Suppressor macrophage (primary cell): ENCODE results near the gene WRAP73.
A peak's percentile ranks its signal among the peaks of the same experiment; 100 is the strongest.

Source experiments
- DNase-seq, 4 experiments: peaks; one replicate each; pipeline ENCODE4 v3.0.0-alpha.2; 2020 to 2022
- total RNA-seq, 17 experiments: gene quantifications; one replicate each; lab custom pipeline; 2026; ENCODE audit warnings: mixed read lengths in 6 of 17, inconsistent platforms in 3 of 17; lab: John Stamatoyannopoulos, UW

The WRAP73 gene, protein sequence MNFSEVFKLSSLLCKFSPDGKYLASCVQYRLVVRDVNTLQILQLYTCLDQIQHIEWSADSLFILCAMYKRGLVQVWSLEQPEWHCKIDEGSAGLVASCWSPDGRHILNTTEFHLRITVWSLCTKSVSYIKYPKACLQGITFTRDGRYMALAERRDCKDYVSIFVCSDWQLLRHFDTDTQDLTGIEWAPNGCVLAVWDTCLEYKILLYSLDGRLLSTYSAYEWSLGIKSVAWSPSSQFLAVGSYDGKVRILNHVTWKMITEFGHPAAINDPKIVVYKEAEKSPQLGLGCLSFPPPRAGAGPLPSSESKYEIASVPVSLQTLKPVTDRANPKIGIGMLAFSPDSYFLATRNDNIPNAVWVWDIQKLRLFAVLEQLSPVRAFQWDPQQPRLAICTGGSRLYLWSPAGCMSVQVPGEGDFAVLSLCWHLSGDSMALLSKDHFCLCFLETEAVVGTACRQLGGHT
- total RNA-seq = 7.8 to 22.4 (median 14.0) reads per million in 17 experiments

DNA sequence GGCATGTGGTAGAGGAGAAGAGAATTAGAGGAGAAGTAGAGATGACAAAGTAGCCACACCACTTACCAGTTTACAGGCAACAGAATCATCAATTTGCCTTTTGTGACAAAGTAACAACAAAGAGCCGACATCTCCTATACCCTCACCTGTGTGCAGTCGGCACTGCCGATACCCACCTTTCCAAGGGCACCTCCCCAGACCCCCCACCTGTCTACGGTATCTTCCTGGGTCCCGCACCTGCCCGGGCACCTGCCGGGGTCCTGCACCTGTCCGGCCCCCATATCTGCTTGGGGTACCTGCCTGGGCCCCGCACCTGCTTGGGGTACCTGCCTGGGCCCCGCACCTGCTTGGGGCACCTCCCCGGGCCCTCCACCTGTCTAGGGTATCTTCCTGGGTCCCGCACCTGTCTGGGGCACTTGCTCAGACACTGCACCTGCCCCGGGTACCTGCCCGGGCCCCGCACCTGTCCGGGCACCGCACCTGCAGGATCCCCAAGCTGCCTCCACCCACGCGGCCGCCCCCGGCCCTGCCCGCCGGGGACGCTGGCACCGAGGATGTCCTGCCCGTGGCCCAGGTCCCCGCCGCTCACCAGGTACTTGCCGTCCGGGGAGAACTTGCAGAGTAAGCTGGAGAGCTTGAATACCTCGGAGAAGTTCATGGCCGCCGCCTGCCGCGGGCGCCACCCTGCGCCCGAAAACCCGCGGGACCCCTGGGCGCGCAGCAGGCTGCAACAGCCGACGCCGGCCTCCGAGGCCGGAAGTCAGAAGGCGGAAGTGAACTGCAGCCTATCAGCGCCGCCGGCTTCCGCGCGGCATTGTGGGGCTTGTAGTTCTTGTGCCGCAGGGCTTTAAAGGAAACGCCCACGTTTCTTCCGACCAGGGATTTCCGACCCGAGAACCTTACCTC lies at the start of gene WRAP73:
Gene WRAP73 (minus strand): TSS at position 762 of the 906 bp plus-strand sequence. CDS start 104 bp downstream, at position 658.
- DNase-seq = peak; percentile 95 to 97 (median 97)

DNA sequence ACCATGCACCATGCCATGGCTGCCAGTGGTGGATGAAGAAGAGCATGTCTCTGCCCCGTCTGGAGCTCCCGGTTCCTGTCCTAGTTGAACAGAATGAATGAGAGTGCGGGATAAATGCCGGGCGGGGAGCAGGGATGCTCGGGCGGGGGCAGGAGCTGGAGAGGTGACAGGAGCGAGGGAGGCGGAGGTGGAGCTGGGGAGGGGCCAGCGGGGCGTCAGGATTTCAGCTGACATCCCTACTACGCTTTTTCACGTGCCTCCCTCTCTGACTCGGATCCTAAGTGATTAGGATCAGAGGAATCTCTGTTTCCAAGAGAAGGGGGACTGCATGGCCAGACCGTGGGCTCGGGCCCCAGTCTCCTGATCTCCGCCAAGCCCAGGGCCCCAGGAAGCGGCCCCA lies 49.7 kb upstream of the WRAP73 start:
- no peak for DNase-seq

DNA sequence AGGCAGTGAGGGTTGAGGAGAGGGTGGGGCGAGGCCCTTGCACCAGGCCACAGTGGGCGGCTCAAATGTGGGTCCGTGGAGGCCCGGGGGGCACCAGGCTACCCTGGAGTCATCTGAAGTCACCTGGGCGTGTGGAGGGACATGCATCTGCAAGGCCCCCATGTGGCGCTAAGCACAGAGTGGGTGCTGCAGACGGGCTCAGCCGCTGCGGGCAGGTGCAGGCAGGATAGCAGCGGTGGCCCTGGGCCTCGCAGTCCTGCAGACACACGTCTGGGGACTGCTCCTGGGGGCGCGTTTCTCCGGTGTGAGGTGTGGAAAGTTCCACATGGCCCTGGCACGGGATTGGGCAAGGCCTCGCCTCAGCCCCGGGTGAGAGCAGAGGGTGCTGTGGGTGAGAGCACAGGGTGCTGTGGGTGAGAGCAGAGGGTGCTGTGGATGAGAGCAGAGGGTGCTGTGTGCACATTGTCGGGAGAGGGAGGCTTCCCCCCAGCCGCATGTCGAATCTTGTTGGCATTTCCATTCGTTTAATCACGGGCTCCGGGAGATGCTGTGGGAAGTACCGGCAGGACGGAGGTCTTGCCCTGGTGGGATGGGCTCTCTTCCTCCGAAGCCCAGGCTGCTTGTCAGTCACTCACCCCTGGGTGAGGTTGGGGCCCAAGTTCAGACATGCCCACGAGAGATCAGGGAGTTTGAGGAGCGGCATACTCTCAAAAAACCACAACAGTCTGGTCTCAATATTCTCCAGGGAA lies 48.9 kb upstream of the WRAP73 start:
- no peak for DNase-seq

DNA sequence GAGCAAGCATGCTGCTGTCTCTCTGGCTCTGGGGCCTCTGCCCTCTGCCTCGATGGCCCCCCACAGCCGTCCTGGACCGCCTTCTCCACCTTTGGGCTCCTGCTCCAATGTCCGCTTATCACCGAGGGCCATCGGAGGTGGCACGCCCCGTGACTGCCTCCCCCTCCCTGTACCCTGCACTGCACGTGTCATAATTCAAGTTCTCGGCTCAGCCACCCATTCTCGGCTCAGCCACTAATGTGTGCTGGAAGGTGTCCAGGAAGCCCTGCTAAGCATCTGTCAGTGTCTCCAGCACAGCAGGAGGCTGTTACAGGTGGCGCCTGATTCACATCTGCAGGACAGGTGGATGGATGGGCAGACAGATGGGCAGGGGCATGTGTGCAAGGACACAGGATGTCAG lies 47.9 kb upstream of the WRAP73 start:
- no peak for DNase-seq

DNA sequence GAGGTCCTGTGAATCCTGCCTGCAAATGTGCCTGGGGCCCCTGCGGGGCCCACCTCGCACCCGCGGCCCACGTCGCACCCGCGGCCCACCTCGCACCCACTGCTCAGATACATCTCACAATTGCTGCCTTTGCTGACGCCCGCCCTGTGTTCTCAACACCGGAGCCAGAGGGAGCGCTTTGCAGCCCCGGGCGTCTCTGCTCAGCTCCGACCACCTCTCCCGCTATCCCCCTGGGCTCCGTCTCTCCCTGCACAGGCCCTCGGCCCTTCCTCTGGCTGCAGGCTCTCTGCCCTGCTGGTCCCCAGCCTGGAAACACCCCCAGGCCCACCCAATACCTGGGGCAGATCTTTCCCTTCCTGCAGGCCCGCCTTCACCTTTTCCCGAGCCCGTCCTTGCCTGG lies 47.2 kb upstream of the WRAP73 start:
- no peak for DNase-seq

DNA sequence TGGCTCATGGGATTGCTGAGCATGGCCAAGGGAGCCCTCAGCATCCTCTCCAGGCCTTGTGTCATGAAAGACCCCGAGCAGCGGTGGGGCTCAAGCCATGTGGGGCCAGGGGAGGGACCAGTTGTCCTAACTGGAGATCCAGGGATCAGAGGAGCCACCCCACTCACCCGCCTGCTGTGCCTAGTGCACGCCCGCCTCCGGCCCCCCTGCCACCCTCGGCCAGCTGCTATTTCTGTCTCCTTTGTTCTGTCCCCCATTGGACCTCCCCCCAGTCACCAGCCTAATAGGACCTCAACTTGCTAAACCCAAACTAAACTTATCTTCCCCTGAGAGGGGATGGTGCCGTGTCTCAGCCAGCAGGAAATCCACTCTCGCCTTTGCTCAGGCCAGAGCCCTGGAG lies 46.8 kb upstream of the WRAP73 start:
- no peak for DNase-seq

DNA sequence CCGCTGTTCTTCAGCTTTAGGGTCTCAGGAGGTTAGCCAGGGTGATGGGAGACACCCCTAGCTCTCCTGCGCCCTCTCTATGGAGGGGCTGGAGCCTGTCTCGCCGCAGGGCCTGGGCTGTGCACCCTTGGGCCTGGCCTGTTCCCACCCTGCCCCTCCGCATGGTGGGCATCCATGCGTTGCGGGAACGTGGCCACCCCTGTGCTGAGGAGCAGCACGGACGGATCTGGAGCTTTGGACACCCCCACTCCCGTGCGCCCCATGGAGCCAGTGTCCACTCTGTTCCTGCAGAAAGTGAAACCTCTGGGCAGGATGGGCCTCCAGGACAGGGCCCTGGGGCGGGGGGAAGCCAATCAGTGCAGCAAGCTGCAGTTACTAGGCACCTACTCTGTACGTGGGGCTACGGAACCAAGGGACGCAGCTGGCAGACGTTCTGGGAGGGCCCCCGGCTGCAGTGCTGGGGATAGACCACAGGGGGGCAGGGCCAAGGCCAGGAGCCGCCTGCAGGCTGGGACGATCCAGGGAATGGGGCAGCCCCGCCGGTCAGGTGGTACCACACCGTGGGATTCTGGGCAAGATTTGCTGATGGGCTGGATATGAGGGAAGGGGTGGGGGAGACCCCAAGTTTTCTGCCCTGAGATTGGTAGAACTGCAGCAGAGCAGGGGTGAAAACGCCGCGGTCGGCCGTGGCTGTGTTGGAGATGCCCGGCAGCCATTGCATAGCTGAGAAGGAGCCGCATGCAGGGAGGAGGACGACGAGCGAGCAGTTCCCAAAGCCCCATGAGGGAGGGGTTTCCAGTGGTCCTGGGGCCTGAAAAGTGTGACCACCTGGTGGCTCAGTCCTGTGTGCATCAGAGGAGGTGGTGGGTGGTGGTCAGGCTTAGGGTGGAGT lies 45.7 kb upstream of the WRAP73 start:
- DNase-seq = peak; percentile 51 to 79 (median 63)

DNA sequence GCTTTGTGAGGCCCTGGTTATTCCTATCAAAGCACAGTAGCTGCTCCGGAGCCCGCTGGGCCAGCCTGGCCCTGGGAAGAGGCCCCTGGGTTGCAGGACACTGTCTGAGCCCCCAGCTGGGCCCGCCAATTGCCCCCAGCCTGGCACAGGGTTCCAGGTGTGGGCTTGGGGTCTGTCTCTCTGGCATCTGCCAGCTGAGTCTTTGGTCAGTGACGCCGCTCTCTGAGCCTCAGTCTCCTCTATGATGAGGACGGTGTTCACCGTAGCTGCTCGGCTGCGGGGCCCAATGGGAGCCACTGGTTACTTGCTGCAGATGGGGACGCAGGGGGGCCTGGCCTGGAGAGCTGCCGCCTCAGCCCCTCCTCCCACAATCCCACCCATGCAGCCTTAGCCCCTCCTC lies 43.4 kb upstream of the WRAP73 start:
- DNase-seq = no peak

DNA sequence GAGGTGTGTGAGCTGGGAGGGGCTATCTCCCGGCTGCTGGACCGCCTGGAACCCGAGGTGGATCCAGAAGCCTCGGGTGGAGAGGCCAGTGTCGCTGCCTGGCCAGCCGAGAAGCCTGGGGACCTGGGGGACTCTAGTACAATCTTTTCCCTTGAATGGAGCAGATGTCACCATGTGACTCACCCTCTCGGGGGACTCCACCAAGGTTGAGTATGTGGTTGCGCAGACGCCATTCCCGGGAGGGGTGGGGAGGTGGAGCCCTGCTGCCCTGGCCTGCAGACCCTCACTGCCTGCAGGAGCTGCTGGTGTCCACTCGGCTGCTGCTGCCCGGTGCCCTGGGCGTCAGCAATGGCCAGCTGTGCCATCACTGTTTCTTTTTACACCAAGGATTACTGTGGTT lies 42.7 kb upstream of the WRAP73 start:
- no peak for DNase-seq

DNA sequence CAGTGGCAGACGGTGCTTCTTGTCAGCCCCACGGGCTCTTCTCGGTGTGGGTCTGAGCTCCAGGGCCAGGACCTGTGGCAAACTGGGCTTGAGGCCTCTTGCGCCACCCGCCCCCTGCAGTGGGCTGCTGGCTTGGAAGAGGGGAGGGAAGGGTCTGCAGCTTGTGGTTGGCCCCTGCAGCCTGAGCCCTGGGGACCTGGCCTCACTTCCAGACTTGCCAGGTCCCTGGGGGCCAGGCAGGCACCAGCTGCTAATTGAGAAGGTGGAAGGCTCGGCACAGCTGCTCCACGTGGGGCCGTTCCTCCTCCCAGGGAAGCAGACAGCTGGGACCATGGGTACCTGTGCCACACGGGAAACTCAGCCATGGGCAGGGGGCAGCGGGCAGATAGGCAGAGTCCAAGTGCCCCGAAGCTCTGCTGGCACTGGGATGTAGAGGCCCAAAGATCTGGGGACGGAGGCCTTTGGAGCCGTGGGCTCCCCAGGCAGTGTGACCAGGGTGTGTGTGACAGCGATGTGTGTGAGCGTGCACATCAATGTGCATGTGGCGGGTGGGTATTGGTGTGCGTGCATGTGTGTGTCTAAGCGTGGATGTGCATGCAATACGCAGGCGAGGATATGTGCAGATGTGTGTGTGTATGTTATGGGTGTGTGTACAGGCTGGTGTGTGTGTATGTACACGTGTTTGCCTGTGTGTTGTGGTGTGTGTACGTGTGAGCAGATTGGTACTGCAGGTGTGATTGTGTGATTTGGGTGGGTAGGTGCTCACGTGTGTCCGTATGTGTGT lies 41.7 kb upstream of the WRAP73 start:
- DNase-seq = no peak

DNA sequence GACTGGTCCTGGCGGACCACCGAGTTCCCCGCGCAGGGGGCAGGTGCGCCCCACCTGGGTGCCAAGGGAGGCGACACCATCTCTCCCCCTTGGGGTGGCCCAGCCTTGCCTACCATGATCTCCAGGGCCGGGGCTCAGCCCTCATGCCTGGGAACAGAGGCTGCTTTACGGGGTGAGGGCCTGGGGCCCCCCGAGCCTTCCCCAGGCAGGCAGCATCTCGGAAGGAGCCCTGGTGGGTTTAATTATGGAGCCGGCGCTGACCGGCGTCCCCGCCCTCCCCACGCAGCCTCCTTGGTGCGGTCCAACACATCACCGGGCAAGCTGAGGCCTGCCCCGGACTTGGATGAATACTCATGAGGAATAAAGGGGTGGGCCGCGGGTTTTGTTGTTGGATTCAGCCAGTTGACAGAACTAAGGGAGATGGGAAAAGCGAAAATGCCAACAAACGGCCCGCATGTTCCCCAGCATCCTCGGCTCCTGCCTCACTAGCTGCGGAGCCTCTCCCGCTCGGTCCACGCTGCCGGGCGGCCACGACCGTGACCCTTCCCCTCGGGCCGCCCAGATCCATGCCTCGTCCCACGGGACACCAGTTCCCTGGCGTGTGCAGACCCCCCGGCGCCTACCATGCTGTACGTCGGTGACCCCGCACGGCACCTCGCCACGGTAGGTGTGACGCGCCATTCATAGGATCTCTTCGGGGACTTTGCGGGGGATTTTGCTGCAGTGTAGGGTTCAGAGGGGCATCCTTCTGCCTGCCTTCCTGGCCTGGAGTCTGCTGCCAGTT lies 40.6 kb upstream of the WRAP73 start:
- no peak for DNase-seq

DNA sequence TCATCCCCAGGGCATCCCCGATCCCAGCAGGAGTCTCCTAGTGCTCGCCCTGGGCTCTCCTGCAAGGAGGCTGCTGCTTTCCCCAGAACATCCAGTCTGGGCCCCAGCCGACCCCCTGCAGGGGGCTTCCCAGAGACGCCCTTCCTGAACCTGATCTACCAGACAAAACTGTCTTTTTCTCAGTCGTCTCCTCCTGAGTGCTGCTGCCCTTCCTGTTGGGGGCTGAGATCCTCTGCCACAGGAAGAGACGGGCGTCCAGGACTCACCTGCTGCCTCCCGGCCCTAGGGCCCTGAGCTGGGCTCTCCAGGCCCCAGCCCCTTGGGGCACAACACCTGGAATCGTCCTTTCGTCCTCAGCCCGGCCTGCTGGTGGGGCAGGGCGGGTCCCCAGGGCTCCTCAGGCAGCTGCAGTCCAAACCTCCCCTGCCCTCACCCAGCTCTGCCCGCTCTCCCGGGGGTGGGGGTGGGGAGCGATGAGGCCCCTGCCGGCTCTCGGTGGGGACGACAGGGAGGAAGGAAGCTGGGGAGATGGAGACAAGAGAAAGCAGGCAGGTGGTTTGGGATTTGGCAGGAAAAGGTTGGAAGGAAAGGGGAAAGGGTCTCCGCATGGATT lies 39.3 kb upstream of the WRAP73 start:
- DNase-seq = no peak

DNA sequence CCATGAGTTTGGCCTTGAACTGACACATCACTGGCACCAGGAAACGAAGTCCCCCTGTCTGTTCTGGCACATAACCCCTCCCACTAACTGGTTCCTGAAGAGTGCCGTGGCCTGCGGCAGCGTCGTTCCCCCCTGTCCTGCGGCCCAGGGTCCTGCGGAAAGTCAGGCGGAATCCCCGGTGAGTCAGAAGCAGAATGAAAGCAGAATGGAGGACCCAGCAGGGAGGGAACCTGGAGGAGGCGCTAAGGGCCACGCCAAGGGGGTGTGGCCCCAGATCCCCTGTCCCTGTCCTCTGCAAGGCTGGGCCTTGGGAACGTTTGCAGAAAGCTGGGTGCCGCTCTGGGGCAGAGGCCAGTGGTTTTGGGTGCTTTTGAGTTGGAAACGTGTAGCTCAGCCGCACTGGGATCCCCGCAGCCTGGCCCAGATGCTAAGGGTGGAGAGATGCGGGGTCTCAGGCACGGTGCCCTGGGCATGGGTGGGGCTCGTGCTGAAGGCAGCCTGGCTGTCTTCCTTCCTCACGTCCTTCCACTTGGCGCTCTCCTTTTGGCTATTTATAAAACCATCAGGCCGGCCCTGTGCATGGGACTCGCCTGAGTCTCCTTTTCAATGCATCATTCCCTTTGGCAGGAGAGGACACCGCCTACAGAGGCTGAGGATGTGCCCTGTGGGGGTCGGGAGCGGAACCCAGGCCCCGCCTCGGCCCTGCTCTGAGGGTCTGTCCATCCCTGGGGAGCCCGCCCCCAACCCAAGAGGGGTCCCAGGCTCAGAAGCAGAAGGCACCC lies 38.6 kb upstream of the WRAP73 start:
- no peak for DNase-seq

DNA sequence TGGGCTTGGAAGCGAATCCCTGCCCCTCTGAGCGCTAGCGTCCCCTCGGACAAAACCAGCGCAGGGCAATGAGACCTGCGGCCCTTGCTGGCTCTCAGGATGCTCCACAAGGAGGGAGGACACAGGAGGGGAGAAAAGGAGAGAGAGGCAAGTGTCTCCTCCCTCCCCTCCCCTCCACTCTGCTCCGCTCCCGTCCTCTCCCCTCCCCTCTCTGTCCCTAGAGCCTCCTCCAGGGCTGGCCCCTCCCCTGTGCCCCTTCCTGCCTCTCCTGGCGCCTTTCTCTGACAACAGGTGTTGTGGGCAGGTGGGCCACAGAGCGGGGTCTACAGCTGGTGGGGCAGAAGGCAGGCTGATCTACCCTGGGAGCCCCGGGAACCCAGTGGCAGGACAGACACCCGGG lies 37.6 kb upstream of the WRAP73 start:
- no peak for DNase-seq

DNA sequence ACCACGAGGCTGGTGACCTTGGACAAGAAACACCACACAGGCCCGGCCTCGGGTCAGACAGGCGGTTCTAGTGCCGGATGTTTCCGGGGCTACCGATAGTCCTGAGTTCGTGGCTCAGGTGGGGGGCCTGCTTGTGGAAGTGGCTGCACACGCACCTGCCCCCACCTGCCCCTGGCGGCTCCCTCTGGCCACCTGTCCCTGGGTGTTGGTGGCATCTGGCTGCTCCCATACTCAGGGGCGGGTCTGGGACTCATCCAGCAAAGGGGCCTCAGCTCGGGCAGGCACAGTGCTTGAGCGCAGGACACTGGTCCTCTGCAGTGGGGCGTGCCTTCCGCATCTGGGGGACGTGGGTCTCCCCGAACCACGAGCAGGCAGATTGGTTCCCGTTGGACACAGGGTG lies 36.0 kb upstream of the WRAP73 start:
- no peak for DNase-seq

DNA sequence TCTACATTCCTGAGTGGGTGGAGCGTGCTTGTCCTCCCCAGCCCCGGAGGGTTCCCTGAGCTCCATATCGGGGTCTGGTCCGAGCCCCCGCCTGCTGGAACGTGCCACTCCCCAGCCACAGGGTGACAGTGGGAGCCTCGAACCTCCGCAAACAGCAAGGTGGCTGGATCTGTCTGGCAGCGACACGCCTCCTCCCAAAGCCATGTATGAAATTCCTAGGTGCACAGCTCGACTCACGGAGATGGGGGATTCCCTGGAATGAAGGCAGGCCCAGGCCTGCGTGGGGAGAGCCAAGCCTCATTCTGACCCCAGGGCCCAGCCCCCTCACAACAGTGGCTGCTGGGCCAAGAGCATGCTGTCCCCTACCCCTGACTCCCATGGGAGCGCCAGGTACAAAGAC lies 35.3 kb upstream of the WRAP73 start:
- DNase-seq = no peak

DNA sequence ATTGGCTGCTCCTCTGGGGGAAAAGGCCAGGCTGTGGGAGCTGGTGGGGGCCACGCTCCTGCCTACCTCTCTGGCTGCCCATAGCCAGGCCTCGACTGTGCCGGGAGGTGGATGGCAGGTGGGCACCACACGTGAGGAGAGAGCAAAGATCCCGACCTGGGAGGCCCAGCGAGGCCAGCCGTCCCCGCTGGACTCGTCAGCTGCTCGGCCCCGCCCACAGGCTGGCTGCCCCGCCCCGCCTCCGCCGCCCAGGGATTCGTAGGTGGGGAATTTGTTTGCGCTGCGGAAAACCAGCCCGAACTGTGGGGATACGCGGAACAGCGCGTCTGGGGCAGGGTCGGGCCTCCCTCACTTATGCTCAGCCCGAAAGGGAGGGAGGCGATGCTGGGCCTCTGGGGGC lies 34.1 kb upstream of the WRAP73 start:
- DNase-seq = peak in 2 of 4 experiments; percentile 47 to 52

DNA sequence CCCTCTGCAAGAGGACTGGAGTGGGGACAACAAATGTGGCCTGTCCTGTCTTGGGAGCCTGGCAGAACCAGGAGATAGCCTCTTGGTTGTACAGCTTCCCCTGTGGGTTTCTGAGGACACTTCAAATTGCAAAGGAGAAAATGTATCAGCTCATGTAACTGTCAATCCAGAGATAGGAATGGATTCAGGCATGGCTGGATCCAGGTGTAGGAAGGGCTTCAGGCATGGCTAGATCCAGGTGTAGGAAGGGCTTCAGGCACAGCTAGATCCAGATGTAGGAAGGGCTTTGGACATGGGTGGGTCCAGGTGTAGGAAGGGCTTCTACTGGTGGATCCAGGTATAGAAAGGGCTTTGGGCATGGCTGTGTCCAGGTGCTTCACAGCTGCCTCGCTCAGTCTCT lies 33.3 kb upstream of the WRAP73 start:
- no peak for DNase-seq
